MCF 10A (cell line): ENCODE measurements around the gene GSK3B. TPM values are rescaled to one million over a fixed set of nuclear protein-coding genes. Genes with fewer than 3 reads are reported as not detected.
A peak's percentile ranks its signal among the peaks of the same experiment; 100 is the strongest.

Experiments
- BruUV-seq: library from RNA; stranded (reverse); fragments of 400-500 nt; replicated peaks from 2 replicates; lab custom pipeline; 2021; lab: Mats Ljungman, UMichigan
- CTCF ChIA-PET: fragments of 300-600 bp; sonication (Branson Sonifier 250); formaldehyde crosslinking; extraction: SDS; loops from one replicate; lab custom pipeline; 2021; ENCODE audit warnings: antibody characterized with exemption, inconsistent platforms; lab: Yijun Ruan, JAX
- POLR2A ChIA-PET: fragments of 300-600, 350-650 bp; sonication (Branson Sonifier 250); formaldehyde crosslinking; extraction: SDS; loops from one replicate; lab custom pipeline; 2020; ENCODE audit warnings: antibody characterized with exemption, inconsistent platforms; lab: Yijun Ruan, JAX
- DNase-seq: peaks from one replicate; pipeline ENCODE4 v3.0.0-alpha.2; 2018; ENCODE audit not compliant: unreplicated experiment
- H3K27ac Mint-ChIP-seq: one replicate; pipeline ENCODE4 v1.8.0; 2022; ENCODE audit warnings: mild to moderate bottlenecking, low read depth, mixed read lengths; ENCODE audit not compliant: unreplicated experiment
- H3K27me3 Mint-ChIP-seq: one replicate; pipeline ENCODE4 v1.8.0; 2022; ENCODE audit warnings: mixed read lengths; ENCODE audit not compliant: insufficient read depth, unreplicated experiment
- H3K36me3 Mint-ChIP-seq: one replicate; pipeline ENCODE4 v1.8.0; 2022; ENCODE audit warnings: mild to moderate bottlenecking, moderate library complexity, mixed read lengths; ENCODE audit not compliant: insufficient read depth, unreplicated experiment
- H3K4me1 Mint-ChIP-seq: one replicate; pipeline ENCODE4 v1.8.0; 2022; ENCODE audit warnings: mixed read lengths; ENCODE audit not compliant: insufficient read depth, unreplicated experiment
- H3K4me3 Mint-ChIP-seq: one replicate; pipeline ENCODE4 v1.8.0; 2022; ENCODE audit warnings: mild to moderate bottlenecking, moderate library complexity, mixed read lengths; ENCODE audit not compliant: unreplicated experiment
- H3K9me3 Mint-ChIP-seq: one replicate; pipeline ENCODE4 v1.8.0; 2022; ENCODE audit warnings: mixed read lengths; ENCODE audit not compliant: unreplicated experiment
- intact Hi-C: fragments of 100-400 bp; cut with micrococcal nuclease; formaldehyde crosslinking; loops from 2 replicates; pipeline ENCODE4 v1.14.1; 2022
- total RNA-seq: library from RNA; stranded (reverse); gene quantifications from 2 replicates; pipeline ENCODE4 v1.2.3, GENCODE V29; 2022
- TF ChIP-seq, protein P1 (sequence below): fragments of 200-600 bp; IDR thresholded peaks from one replicate; pipeline ENCODE4 v1.8.0; 2022; ENCODE audit warnings: antibody characterized with exemption, mild to moderate bottlenecking; ENCODE audit not compliant: unreplicated experiment

Gene GSK3B
- total RNA-seq, 1 experiment from 2014 or later, result 71.5 TPM

DNA sequence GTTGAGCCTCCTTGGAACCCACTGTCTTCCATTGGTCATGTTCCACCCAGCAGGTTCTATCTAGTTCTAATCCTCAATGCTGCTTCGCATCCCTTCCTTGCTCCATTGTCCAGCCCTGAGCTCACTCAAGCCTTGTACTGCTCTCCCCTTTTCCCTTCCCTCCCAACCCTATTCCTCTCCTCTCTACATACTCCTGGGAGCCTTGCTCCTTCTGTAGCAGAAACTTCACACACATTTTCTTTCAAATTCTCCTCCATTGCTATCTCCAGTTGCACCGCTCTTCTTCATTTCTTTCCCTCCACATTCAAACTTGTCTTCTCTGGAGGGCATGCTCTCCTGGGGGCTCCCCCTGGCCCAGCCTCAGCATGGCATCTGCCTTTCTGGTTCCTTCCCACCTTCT is 297.9 kb downstream of the GSK3B start:
- CTCF ChIA-PET, result no interaction called here
- peaks cover 8% of the 10 kb centered on the region for H3K36me3 Mint-ChIP-seq
- BruUV-seq, result no TSS peak

DNA sequence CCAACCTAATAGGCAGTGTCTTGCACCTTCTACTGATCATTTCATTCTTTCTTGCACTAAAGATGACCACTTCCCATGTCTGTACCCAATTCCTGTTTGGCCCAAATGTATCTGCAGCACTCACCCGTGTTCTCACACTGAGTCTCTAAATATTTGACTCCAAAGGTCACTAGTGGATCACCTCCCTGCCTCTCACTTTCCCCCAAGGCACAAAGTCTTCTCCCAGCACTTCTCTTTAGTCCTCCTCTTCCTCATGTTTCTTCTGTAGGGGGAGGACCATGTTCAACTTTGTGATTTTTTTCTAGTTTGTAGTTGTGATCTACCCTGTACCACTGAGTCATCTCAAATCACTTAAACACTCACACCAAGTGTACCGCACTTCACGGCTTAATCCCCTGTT is 298.4 kb downstream of the GSK3B start:
- H3K27me3 Mint-ChIP-seq, result peaks cover 45% of the 10 kb centered on the region
- no peak overlapping the region for H3K27ac Mint-ChIP-seq
- intact Hi-C loops, result no loop called here

More for the DNA sequence above, 297.9 kb downstream of the GSK3B start:
- TF ChIP-seq, protein P1, sequence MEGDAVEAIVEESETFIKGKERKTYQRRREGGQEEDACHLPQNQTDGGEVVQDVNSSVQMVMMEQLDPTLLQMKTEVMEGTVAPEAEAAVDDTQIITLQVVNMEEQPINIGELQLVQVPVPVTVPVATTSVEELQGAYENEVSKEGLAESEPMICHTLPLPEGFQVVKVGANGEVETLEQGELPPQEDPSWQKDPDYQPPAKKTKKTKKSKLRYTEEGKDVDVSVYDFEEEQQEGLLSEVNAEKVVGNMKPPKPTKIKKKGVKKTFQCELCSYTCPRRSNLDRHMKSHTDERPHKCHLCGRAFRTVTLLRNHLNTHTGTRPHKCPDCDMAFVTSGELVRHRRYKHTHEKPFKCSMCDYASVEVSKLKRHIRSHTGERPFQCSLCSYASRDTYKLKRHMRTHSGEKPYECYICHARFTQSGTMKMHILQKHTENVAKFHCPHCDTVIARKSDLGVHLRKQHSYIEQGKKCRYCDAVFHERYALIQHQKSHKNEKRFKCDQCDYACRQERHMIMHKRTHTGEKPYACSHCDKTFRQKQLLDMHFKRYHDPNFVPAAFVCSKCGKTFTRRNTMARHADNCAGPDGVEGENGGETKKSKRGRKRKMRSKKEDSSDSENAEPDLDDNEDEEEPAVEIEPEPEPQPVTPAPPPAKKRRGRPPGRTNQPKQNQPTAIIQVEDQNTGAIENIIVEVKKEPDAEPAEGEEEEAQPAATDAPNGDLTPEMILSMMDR, result no peak
- H3K27ac Mint-ChIP-seq, result no peak overlapping the region
- H3K27me3 Mint-ChIP-seq, result peaks cover 46% of the 10 kb centered on the region
- intact Hi-C loops, result no loop called here
- POLR2A ChIA-PET, result no interaction called here
- no peaks in the 10 kb centered on the region for H3K9me3 Mint-ChIP-seq
- H3K4me3 Mint-ChIP-seq, result no peak overlapping the region
- H3K4me1 Mint-ChIP-seq, result peaks cover 10% of the 10 kb centered on the region
- DNase-seq, result no peak

DNA sequence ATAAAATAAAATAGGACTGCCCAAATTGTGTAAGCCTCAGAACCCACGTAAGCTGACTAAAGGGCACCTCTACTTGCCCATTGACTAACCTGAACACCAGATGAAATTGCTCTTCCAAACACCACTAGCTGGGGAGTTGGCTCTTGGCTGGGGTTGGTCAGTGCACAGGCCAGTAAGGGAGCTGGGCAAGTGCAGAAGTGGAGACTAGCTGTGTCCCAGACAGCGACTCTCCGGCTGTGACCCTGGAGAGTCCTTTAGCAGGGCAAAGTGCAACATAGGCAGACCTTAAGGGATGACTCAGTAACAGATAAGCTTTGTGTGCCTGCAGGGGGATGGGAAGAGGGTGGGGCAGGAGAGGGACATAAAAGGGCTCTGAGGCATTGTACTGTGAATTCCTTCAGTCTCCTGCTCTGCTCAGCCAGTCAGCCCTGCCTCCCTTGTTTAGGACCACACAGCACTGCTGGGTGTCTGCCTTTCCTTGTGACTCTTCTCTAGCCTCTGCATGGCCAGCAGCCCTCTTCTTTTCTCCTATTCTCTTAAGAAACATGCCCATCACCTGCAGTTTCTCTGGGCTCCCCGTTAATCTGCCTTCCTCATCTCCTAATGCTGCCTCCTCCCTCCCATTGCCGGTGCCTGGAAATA is 299.2 kb downstream of the GSK3B start:
- DNase-seq, result peak; percentile 18
- Mint-ChIP-seq H3K4me3 (no peak overlapping the region), H3K36me3 (peaks cover 4% of the 10 kb centered on the region), H3K27ac (no peak overlapping the region), H3K9me3 (no peaks in the 10 kb centered on the region), H3K27me3 (peaks cover 37% of the 10 kb centered on the region), H3K4me1 (peaks cover 10% of the 10 kb centered on the region)
- TF ChIP-seq, protein P1, result no peak
- no TSS peak for BruUV-seq
- POLR2A ChIA-PET, result no interaction called here
- CTCF ChIA-PET, result interaction anchor here (0.5 kb wide), 1 partner anchor 120 kb away, joined by 5 read pairs; no protein-coding TSS in a partner anchor
- intact Hi-C loops, result no loop called here

More for the DNA sequence above, 298.4 kb downstream of the GSK3B start:
- ChIA-PET POLR2A (no interaction called here), CTCF (no interaction called here)
- Mint-ChIP-seq H3K9me3 (no peaks in the 10 kb centered on the region), H3K4me3 (no peak overlapping the region), H3K36me3 (peaks cover 8% of the 10 kb centered on the region), H3K4me1 (peaks cover 10% of the 10 kb centered on the region)
- BruUV-seq, result no TSS peak
- TF ChIP-seq, protein P1, result no peak
- no peak for DNase-seq

DNA sequence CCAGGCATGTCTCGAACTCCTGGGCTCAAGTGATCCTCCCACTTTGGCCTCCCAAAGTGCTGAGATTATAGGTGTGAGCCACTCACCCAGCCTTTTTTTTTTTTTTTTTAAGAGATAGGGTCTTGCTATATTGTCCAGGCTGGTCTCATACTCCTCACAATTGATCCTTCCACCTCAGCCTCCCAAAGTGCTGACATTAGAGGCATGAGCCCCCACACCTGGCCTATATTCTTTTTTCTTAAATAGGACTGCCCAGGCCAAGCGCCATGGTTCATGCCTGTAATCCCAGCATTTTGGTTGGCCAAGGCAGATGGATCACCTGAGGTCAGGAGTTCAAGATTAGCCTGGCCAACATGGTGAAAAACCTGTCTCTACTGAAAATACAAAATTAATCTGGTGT is 299.8 kb downstream of the GSK3B start:
- peaks cover 10% of the 10 kb centered on the region for H3K4me1 Mint-ChIP-seq
- peaks cover 4% of the 10 kb centered on the region for H3K36me3 Mint-ChIP-seq
- no peaks in the 10 kb centered on the region for H3K9me3 Mint-ChIP-seq
- intact Hi-C loops, result no loop called here
- TF ChIP-seq, protein P1, result no peak
- DNase-seq, result no peak
- H3K4me3 Mint-ChIP-seq, result no peak overlapping the region
- no TSS peak for BruUV-seq
- H3K27me3 Mint-ChIP-seq, result peaks cover 30% of the 10 kb centered on the region
- ChIA-PET POLR2A (no interaction called here), CTCF (no interaction called here)
- no peak overlapping the region for H3K27ac Mint-ChIP-seq
